PFSK-1 (cell line): ENCODE measurements around the gene NTRK1.

Experiments used
- FOXP2 ChIP-seq: optimal IDR thresholded peaks from 2 replicates; pipeline ENCODE3; 2011; ENCODE audit warnings: borderline replicate concordance, control low read depth, inconsistent platforms; ENCODE audit not compliant: insufficient read depth; ENCODE audit errors: extremely low read length, extremely low read depth
- POLR2AphosphoS5 ChIP-seq: IDR thresholded peaks from 2 replicates; pipeline ENCODE4 v1.6.1; 2012; ENCODE audit warnings: low read depth, mild to moderate bottlenecking, control low read depth, low read length, moderate library complexity
- REST ChIP-seq, 2 experiments: IDR thresholded peaks; 2 replicates each; pipeline versions ENCODE4 v1.6.1 to v1.8.0; 2011 to 2012; ENCODE audit warnings: low read depth in 2 of 2, low read length in 2 of 2, control low read depth in 1 of 2, inconsistent platforms in 1 of 2, mild to moderate bottlenecking in 1 of 2, moderate library complexity in 1 of 2; ENCODE audit not compliant: insufficient read depth in 1 of 2
- SIN3A ChIP-seq: IDR thresholded peaks from 2 replicates; pipeline ENCODE4 v1.6.1; 2012; ENCODE audit warnings: mild to moderate bottlenecking, low read length, moderate library complexity, borderline replicate concordance; ENCODE audit not compliant: insufficient read depth
- TAF1 ChIP-seq: IDR thresholded peaks from 2 replicates; pipeline ENCODE4 v1.6.1; 2012; ENCODE audit warnings: low read length, control low read depth, borderline replicate concordance; ENCODE audit not compliant: insufficient read depth

DNA sequence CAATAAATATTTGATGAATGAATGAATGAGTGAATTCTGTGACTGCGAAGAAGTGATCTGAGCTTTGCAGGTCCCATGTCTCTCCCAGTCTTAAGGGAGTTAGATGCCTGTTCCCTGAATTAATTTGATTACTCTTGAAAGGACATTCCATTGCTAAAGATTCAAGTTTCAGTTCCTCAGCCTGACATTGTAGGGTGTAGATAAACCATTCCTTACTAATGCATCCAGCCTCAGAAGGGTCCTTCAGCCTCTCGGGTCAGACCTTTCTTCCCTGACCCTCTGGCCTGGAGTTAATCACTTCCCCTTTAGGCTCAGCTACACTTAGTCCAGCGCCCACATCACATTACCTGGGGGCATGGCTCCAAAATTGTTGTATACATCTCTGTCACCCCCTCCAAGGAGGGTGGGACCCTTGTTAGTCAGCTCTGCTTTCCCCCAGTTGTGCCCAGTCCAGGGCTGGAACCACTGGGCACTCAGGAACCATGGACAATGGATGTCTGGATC lies 4.3 kb upstream of the NTRK1 start:
- TF ChIP-seq POLR2AphosphoS5 = no peak
- TF ChIP-seq REST (IDR thresholded peaks at IDR 0.05; ENCODE audit: insufficient read depth in 1 of 2, low read depth in 2 of 2, low read length in 2 of 2) = no peak
- no peak for TF ChIP-seq SIN3A
- TF ChIP-seq TAF1 = no peak
- TF ChIP-seq FOXP2 = no peak
